IMR-90 (cell line): ENCODE results near the gene DHX34. TPM values are rescaled to one million over a fixed set of nuclear protein-coding genes. Genes with fewer than 3 reads are reported as not detected.

Experiments used
- ATAC-seq: fragments of 200-7000 bp; cut with Tn5 transposase; 2 replicates; pipeline ENCODE4 v1.9.1; 2020; ENCODE audit warnings: low read depth, mild to moderate bottlenecking, moderate library complexity
- BruUV-seq: library from RNA; stranded (reverse); fragments of 400-500 nt; replicated peaks from 2 replicates; lab custom pipeline; 2021; lab: Mats Ljungman, UMichigan
- CTCF ChIA-PET: fragments of 300-600 bp; formaldehyde crosslinking; extraction: SDS; loops from one replicate; lab custom pipeline; 2021; ENCODE audit warnings: antibody characterized with exemption; lab: Yijun Ruan, JAX
- POLR2A ChIA-PET: fragments of 300-600 bp; sonication (Branson Sonifier 250); formaldehyde crosslinking; loops from one replicate; lab custom pipeline; 2022; ENCODE audit warnings: antibody characterized with exemption; ENCODE audit not compliant: unreplicated experiment; lab: Charles Lee
- DNase-seq: peaks from one replicate; pipeline ENCODE4 v3.0.0; 2013
- H2AFZ ChIP-seq: replicated peaks from 2 replicates; pipeline ENCODE3; 2013; ENCODE audit warnings: low read length, mild to moderate bottlenecking; ENCODE audit not compliant: poor library complexity
- H2AK5ac ChIP-seq: 2 replicates; pipeline ENCODE4 v1.6.1; 2013; ENCODE audit warnings: low read depth, low read length, inconsistent platforms
- H2AK9ac ChIP-seq: replicated peaks from 2 replicates; pipeline ENCODE3; 2013; ENCODE audit warnings: mild to moderate bottlenecking, low read depth, low read length, moderate library complexity; ENCODE audit not compliant: poor library complexity
- H2BK120ac ChIP-seq: 2 replicates; pipeline ENCODE4 v1.6.1; 2013; ENCODE audit warnings: low read depth, low read length, inconsistent platforms
- H2BK15ac ChIP-seq: 3 replicates; pipeline ENCODE4 v1.6.1; 2013; ENCODE audit warnings: low read depth, low read length, inconsistent platforms
- H2BK20ac ChIP-seq: 2 replicates; pipeline ENCODE4 v1.6.1; 2013; ENCODE audit warnings: low read depth, mild to moderate bottlenecking, inconsistent platforms, low read length, moderate library complexity
- H2BK5ac ChIP-seq: 2 replicates; pipeline ENCODE4 v1.6.1; 2013; ENCODE audit warnings: mild to moderate bottlenecking, low read depth, low read length, inconsistent platforms; ENCODE audit not compliant: poor library complexity, severe bottlenecking
- H3K14ac ChIP-seq: replicated peaks from 2 replicates; pipeline ENCODE4 v1.6.1; 2013; ENCODE audit warnings: low read depth, low read length, inconsistent platforms
- H3K18ac ChIP-seq: 2 replicates; pipeline ENCODE4 v1.6.1; 2013; ENCODE audit warnings: low read depth, low read length, control low read depth
- H3K23ac ChIP-seq: 2 replicates; pipeline ENCODE4 v1.6.1; 2013; ENCODE audit warnings: low read depth, low read length, inconsistent platforms
- H3K27ac ChIP-seq: 2 replicates; pipeline ENCODE4 v1.5.1; 2013; ENCODE audit warnings: mild to moderate bottlenecking, control low read depth, low read length; ENCODE audit not compliant: insufficient read depth
- H3K27me3 ChIP-seq: 2 replicates; pipeline ENCODE4 v1.6.1; 2013; ENCODE audit warnings: low read length; ENCODE audit not compliant: control insufficient read depth, insufficient read depth
- H3K36me3 ChIP-seq: 2 replicates; pipeline ENCODE4 v1.6.1; 2013; ENCODE audit warnings: low read length, mixed read lengths; ENCODE audit not compliant: control insufficient read depth, insufficient read depth
- H3K4ac ChIP-seq: 2 replicates; pipeline ENCODE4 v1.6.1; 2013; ENCODE audit warnings: low read depth, low read length, inconsistent platforms
- H3K4me1 ChIP-seq: 2 replicates; pipeline ENCODE4 v1.6.1; 2013; ENCODE audit warnings: low read length, mixed read lengths; ENCODE audit not compliant: control insufficient read depth, insufficient read depth
- H3K4me2 ChIP-seq: 2 replicates; pipeline ENCODE4 v1.6.1; 2013; ENCODE audit warnings: low read depth, mild to moderate bottlenecking, control low read depth, low read length, moderate library complexity
- H3K4me3 ChIP-seq: 2 replicates; pipeline ENCODE4 v1.5.1; 2013; ENCODE audit warnings: low read depth, mild to moderate bottlenecking, control low read depth, low read length, moderate library complexity; ENCODE audit not compliant: insufficient read depth
- H3K56ac ChIP-seq: 2 replicates; pipeline ENCODE4 v1.6.1; 2013; ENCODE audit warnings: low read length, inconsistent platforms; ENCODE audit not compliant: insufficient read depth; ENCODE audit errors: extremely low read depth
- H3K79me1 ChIP-seq, 2 experiments: 2 replicates each; pipeline ENCODE4 v1.6.1; 2013; ENCODE audit warnings: low read length in 2 of 2, inconsistent platforms in 1 of 2, low read depth in 1 of 2
- H3K9ac ChIP-seq: 2 replicates; pipeline ENCODE4 v1.6.1; 2013; ENCODE audit warnings: low read depth, low read length, control low read depth
- H3K9me1 ChIP-seq: 2 replicates; pipeline ENCODE4 v1.6.1; 2013; ENCODE audit warnings: low read length, inconsistent platforms; ENCODE audit not compliant: insufficient read depth
- H3K9me3 ChIP-seq: 2 replicates; pipeline ENCODE4 v1.6.1; 2013; ENCODE audit warnings: low read length; ENCODE audit not compliant: control insufficient read depth, insufficient read depth
- H4K20me1 ChIP-seq: 2 replicates; pipeline ENCODE4 v1.6.1; 2013; ENCODE audit warnings: low read length, inconsistent platforms; ENCODE audit not compliant: insufficient read depth
- H4K5ac ChIP-seq: 2 replicates; pipeline ENCODE4 v1.6.1; 2013; ENCODE audit warnings: mild to moderate bottlenecking, low read depth, low read length, control low read depth
- H4K8ac ChIP-seq, 2 experiments: 2 replicates each; pipeline ENCODE4 v1.6.1; 2013; ENCODE audit warnings: low read depth in 2 of 2, low read length in 2 of 2, control low read depth in 1 of 2, inconsistent platforms in 1 of 2
- H4K91ac ChIP-seq: 2 replicates; pipeline ENCODE4 v1.6.1; 2013; ENCODE audit warnings: low read depth, low read length, inconsistent platforms; ENCODE audit not compliant: insufficient read depth
- BHLHE40 ChIP-seq: fragments of 150-350 bp; IDR thresholded peaks from 2 replicates; pipeline ENCODE4 v1.6.1; 2016; ENCODE audit warnings: mild to moderate bottlenecking, low read depth, low read length
- CHD1 ChIP-seq: IDR thresholded peaks from 2 replicates; pipeline ENCODE4 v1.6.1; 2012; ENCODE audit warnings: low read depth, low read length, improper control_type of control experiment
- MAZ ChIP-seq: IDR thresholded peaks from 2 replicates; pipeline ENCODE4 v1.6.1; 2012; ENCODE audit warnings: low read depth, mild to moderate bottlenecking, low read length, improper control_type of control experiment, moderate library complexity, borderline replicate concordance
- MXI1 ChIP-seq: IDR thresholded peaks from 2 replicates; pipeline ENCODE4 v1.6.1; 2012; ENCODE audit warnings: low read depth, mild to moderate bottlenecking, low read length, moderate library complexity, borderline replicate concordance
- NFE2L2 ChIP-seq: fragments of 150-350 bp; IDR thresholded peaks from 2 replicates; pipeline ENCODE4 v1.6.1; 2016; ENCODE audit warnings: low read depth, mild to moderate bottlenecking, low read length
- RAD21 ChIP-seq: IDR thresholded peaks from 2 replicates; pipeline ENCODE4 v1.6.1; 2012; ENCODE audit warnings: low read length, improper control_type of control experiment
- RCOR1 ChIP-seq: IDR thresholded peaks from 2 replicates; pipeline ENCODE4 v1.6.1; 2012; ENCODE audit warnings: mild to moderate bottlenecking, low read length, improper control_type of control experiment; ENCODE audit not compliant: insufficient replicate concordance
- RFX5 ChIP-seq: IDR thresholded peaks from 2 replicates; pipeline ENCODE4 v1.8.0; 2012; ENCODE audit warnings: low read depth, mild to moderate bottlenecking, low read length, moderate library complexity
- SMC3 ChIP-seq: fragments of 150-350 bp; IDR thresholded peaks from 2 replicates; pipeline ENCODE4 v1.6.1; 2016; ENCODE audit warnings: low read depth, mild to moderate bottlenecking, antibody characterized with exemption, low read length, moderate library complexity
- WGBS, 2 experiments: methylation state at CpG; one replicate each; pipeline versions ENCODE4 v1.1.5 to v1.1.7; 2013; ENCODE audit warnings: missing lambda C conversion rate in 2 of 2; ENCODE audit not compliant: insufficient read length in 1 of 2; ENCODE audit errors: extremely low coverage in 2 of 2; 5-methylcytosine and 5-hydroxymethylcytosine counted together
- dilution Hi-C: fragments of 300-500 bp; cut with HindIII; formaldehyde crosslinking; loops from one replicate; pipeline ENCODE4 v1.14.3; 2018; ENCODE audit warnings: low sequenced_read_pairs; ENCODE audit not compliant: unreplicated experiment
- in situ Hi-C: fragments of 300-500 bp; cut with MboI; formaldehyde crosslinking; loops from 3 replicates; pipeline ENCODE4 v1.14.3; 2019; ENCODE audit warnings: low sequenced_read_pairs, inconsistent platforms, mixed read lengths
- intact Hi-C: fragments of 100-400 bp; cut with micrococcal nuclease; formaldehyde crosslinking; loops from 2 replicates; pipeline ENCODE4 v1.10.0; 2022
- polyA plus RNA-seq, 3 experiments: library from polyadenylated mRNA; depleted of rRNA; stranded (reverse); fragments of >200 nt; gene quantifications; 2 replicates each; pipeline ENCODE4 v1.2.3, GENCODE V29; 2012; ENCODE audit warnings: low replicate concordance in 1 of 3
- total RNA-seq: library from RNA; depleted of rRNA; stranded (reverse); fragments of >200 nt; gene quantifications from 2 replicates; pipeline ENCODE4 v1.2.3, GENCODE V29; 2012
- TF ChIP-seq, protein P1 (sequence below): conservative IDR thresholded peaks from 2 replicates; pipeline ENCODE4 v1.5.1; 2012; ENCODE audit warnings: mild to moderate bottlenecking, low read depth, low read length, improper control_type of control experiment
- TF ChIP-seq, protein P2 (sequence below): fragments of 150-350 bp; IDR thresholded peaks from 2 replicates; pipeline ENCODE4 v1.6.1; 2017; ENCODE audit warnings: mild to moderate bottlenecking, antibody characterized with exemption, low read length, low read depth

The DHX34 gene
- total and polyA plus RNA-seq, 2 of the 4 experiments (the other 2 are of a cell fraction), result 4.5 to 13.7 TPM

DNA sequence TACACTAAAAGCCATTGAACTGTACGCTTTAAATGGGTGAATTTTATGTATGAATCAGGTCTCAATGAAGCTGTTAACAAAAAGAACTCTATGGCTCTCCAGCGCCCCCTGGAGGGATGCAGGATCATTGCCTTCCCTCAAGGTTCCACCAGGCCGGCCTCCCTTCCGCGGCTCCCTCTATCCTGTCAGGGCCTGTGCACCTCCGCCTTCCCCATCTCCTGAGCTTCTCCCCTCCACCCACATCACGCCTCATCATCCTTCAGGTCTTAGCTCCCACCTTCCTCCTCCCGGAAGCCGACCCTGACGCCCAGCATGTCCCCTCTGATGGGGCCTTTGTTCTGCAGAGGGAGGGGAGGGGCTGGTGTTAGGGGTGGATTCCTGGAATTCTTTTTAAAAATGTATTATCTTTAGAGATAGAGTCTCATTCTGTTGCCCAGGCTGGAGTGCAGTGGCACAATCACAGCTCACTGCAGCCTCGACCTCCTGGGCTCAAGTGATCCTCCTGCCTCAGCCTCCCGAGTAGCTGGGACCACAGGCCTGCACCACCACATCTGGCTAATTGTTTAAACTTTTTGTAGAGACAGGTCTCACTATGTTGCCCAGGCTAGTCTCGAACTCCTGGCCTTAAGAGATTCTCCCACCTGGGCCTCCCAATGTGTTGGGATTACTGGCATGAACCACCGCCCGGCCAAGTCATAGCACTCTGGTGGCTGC lies 42.6 kb downstream of the DHX34 start:
- H3K4me2 ChIP-seq, result no peak overlapping the region
- H3K27me3 ChIP-seq, result peaks cover 8% of the 10 kb centered on the region; the same call in 1 of the 2 replicates
- DNase-seq (peak; percentile 66), ATAC-seq (peak; percentile 95)
- 0 out of 2 replicates have a peak overlapping the region, but pooled peaks have one; percentile 51 for H2BK120ac ChIP-seq
- no peak overlapping the region for H3K4me3 ChIP-seq
- no peak overlapping the region for H3K4ac ChIP-seq
- POLR2A ChIA-PET, result no interaction called here
- no peak overlapping the region; the same call in 1 of the 2 replicates for H2AK5ac ChIP-seq
- H2BK20ac ChIP-seq, result no peak overlapping the region
- H3K79me1 ChIP-seq, result no peaks in the 10 kb centered on the region
- no peaks in the 10 kb centered on the region for H3K9me1 ChIP-seq
- CTCF ChIA-PET, result interaction anchor here (0.6 to 1.7 kb wide), 12 partner anchors 8 to 130 kb away, joined by 3 to 8 read pairs (median 4); partner anchors contain the start of genes DHX34, INAFM1 and MEIS3
- H3K9ac ChIP-seq, result no peak overlapping the region
- WGBS, 2 experiments, result 57% methylated on average over 1 of the region's 15 CpGs; no CpG with 5 or more reads in 1 of the 2 experiments
- no peak for TF ChIP-seq CHD1
- TF ChIP-seq RFX5, result no peak
- peak; percentile 86 for TF ChIP-seq SMC3
- no peak for TF ChIP-seq MAZ
- TF ChIP-seq, protein P1, sequence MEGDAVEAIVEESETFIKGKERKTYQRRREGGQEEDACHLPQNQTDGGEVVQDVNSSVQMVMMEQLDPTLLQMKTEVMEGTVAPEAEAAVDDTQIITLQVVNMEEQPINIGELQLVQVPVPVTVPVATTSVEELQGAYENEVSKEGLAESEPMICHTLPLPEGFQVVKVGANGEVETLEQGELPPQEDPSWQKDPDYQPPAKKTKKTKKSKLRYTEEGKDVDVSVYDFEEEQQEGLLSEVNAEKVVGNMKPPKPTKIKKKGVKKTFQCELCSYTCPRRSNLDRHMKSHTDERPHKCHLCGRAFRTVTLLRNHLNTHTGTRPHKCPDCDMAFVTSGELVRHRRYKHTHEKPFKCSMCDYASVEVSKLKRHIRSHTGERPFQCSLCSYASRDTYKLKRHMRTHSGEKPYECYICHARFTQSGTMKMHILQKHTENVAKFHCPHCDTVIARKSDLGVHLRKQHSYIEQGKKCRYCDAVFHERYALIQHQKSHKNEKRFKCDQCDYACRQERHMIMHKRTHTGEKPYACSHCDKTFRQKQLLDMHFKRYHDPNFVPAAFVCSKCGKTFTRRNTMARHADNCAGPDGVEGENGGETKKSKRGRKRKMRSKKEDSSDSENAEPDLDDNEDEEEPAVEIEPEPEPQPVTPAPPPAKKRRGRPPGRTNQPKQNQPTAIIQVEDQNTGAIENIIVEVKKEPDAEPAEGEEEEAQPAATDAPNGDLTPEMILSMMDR, result peak; percentile 89
- no peak for TF ChIP-seq BHLHE40
- TF ChIP-seq MXI1, result no peak
- TF ChIP-seq, protein P2, sequence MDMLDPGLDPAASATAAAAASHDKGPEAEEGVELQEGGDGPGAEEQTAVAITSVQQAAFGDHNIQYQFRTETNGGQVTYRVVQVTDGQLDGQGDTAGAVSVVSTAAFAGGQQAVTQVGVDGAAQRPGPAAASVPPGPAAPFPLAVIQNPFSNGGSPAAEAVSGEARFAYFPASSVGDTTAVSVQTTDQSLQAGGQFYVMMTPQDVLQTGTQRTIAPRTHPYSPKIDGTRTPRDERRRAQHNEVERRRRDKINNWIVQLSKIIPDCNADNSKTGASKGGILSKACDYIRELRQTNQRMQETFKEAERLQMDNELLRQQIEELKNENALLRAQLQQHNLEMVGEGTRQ, result no peak
- no peak for TF ChIP-seq RCOR1
- TF ChIP-seq NFE2L2, result no peak
- TF ChIP-seq RAD21, result peak; percentile 82
- H3K14ac ChIP-seq, result no peak overlapping the region
- no peaks in the 10 kb centered on the region for H3K9me3 ChIP-seq
- no peak overlapping the region for H4K5ac ChIP-seq
- H4K8ac ChIP-seq, result no peak overlapping the region
- H3K23ac ChIP-seq, result no peak overlapping the region
- in situ Hi-C loops (no loop called here), dilution Hi-C loops (no loop called here), intact Hi-C loops (loop anchor here (1.0 kb wide), 3 partner anchors 42 to 107 kb away; partner anchors contain the start of gene DHX34)
- H3K18ac ChIP-seq, result no peak overlapping the region
- no peaks in the 10 kb centered on the region for H3K36me3 ChIP-seq
- no peak overlapping the region for H3K56ac ChIP-seq
- no peaks in the 10 kb centered on the region for H4K20me1 ChIP-seq
- H2AK9ac ChIP-seq, result peak overlapping the region; percentile 35
- no peak overlapping the region for H4K91ac ChIP-seq
- H3K27ac ChIP-seq, result no peak overlapping the region
- BruUV-seq, result no TSS peak
- no peak overlapping the region for H2BK15ac ChIP-seq
- peak overlapping the region; percentile 87 for H2AFZ ChIP-seq
- peaks cover 3% of the 10 kb centered on the region for H3K4me1 ChIP-seq
- no peak overlapping the region for H2BK5ac ChIP-seq
